Daoy (cell line): ENCODE results near the gene ADSL. TPM values are rescaled to one million over a fixed set of nuclear protein-coding genes. Genes with fewer than 3 reads are reported as not detected.
"Not testable (repeated sequence)": the region's sequence is repeated elsewhere in the genome, so short reads cannot be mapped to it uniquely, and the experiment has no call there.

Experiments
- DNase-seq: peaks from one replicate; pipeline ENCODE4 v3.0.0-alpha.2; 2015; ENCODE audit warnings: low read depth
- total RNA-seq: library from RNA; depleted of rRNA; stranded (reverse); fragments of >200 nt; shearing (Covaris generic); gene quantifications from 2 replicates; pipeline ENCODE4 v1.2.3, GENCODE V29; 2014; rRNA removed

Gene ADSL
- total RNA-seq: 285 and 350 TPM in 2 replicates

GRCh38 chr22:40346185-40347118 is at the start of gene ADSL:
ADSL (plus strand) TSS chr22:40346500; CDS start chr22:40346559, 59 bp downstream.
- peak; percentile 92 for DNase-seq

DNA sequence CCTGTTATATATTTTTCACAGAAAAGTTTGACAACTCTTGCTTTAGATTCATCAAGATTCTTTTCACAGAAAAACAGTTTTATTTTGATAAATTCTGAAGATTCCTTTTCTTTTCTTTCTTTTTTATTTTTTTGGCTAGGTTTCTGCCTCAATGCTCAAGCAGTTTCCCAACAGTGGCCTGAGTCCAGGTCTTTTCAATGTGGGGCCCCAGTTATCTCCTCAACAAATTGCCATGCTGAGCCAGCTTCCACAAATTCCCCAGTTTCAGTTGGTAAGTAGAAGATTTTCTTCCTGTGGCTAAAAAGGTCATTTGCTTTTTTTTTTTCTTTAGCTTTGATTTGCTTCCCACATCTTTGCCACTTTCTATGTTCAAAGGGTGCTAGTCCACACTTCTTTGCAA is 46.0 kb upstream of the ADSL start:
- DNase-seq: no peak

GRCh38 chr22:40300884-40301672 is 45.2 kb upstream of the ADSL start:
- DNase-seq: no peak

DNA sequence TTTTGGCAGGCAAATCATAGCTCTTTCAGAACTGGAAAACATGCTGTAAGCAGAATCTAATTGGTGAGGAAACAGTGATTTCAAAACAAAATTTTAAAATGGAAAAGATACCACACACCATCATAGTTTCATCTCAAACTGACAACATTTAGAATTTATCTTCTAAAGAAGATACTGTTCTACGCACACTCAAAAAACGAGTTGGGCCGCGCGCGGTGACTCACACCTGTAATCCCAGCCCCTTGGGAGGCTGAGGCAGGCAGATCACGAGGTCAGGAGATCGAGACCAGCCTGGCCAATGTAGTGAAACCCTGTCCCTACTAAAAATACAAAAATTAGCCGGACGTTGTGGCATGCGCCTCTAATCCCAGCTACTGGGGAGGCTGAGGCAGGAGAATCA is 44.2 kb upstream of the ADSL start:
- DNase-seq: no peak

- no peak for DNase-seq
Observed at GRCh38 chr22:40305625-40306024, 40.7 kb upstream of the ADSL start.

GRCh38 chr22:40308999-40309573 is 37.2 kb upstream of the ADSL start:
- no peak for DNase-seq

DNA sequence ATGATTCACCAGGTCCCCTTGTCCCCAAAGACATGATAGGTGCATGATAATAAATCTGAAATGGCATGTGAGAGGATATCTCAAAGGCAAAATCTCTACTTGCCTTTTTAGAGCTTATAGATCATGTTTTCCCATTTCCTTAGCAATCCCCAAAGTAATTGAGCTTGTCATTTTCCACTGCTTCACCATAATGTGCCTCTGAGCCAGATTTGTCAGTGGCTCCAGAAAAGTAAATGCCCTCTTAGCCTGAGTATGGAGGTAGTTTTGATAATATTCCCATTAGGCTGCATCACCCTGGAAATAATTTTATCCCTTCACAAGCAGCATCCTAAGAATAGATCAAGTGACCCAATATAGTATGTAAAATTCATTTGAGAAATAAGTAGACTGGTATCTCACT is 36.7 kb upstream of the ADSL start:
- no peak for DNase-seq

DNA sequence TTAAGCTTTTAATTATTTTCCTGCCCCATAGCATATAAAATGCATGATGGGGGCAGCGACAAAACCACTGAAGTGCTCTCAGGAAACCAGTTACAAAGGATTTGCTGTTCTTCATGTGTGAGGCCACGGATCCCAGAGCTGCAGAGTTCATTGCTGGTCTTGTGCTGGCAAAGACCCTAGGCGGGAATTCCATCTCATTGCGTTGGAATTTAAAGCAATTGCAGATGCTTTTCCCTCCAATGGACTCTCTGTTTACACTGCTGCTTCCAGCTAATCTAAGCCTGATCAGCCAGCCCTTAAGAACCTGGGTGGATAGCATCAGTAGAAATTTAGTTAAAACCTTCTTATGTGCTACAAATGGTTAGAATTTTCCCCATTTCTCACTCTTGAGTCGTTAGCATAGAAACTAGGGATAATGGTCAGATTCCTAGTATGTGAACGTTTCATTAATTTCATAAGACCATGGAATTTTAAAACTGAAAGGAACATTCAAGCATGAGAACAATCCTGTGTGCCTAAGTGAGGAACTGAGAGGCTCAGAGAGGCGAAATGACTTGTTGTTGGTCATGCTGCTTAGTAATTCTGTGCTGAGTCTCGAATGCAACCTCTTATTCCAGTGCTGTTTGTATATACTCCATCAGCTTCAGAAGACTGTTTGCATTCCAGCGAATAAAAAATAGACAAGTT is 36.1 kb upstream of the ADSL start:
- peak; percentile 55 for DNase-seq

DNA sequence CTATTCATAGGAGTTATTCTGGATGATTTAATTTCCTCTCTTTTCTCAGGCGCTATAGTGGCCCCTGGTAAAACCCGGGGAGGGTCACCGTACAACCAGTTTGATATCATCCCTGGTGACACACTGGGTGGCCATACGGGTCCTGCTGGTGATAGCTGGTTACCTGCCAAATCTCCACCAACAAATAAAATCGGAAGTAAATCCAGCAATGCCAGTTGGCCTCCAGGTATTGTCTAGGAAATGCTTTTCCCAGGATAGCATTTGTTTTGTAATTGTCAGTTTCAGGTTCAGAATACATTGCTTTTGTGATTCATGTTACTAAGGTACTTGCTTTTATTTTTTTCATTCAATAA is 35.6 kb upstream of the ADSL start:
- DNase-seq: no peak

- DNase-seq: not testable (repeated sequence)
Observed at GRCh38 chr22:40311646-40312045, 34.7 kb upstream of the ADSL start.

GRCh38 chr22:40312050-40312449 is 34.2 kb upstream of the ADSL start:
- DNase-seq: no peak

DNA sequence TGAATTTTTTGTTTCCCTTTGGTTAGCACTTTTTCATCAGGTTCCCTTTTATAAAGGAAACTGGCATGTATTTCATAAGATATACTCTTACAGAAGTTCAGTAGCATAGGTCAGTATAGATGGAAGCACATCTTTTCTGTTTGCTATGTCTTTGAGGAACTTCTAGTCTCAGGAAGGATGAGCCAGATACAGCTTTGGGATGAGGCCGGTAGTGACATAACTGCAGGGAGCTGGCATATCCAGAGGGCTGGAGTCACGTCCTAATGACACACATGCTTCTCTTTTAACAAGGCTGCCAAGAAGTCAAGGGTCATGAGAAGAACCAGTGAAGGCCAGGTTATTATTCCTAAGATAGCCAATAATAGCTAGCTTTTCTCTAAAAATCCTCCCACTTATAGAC is 33.3 kb upstream of the ADSL start:
- no peak for DNase-seq

DNA sequence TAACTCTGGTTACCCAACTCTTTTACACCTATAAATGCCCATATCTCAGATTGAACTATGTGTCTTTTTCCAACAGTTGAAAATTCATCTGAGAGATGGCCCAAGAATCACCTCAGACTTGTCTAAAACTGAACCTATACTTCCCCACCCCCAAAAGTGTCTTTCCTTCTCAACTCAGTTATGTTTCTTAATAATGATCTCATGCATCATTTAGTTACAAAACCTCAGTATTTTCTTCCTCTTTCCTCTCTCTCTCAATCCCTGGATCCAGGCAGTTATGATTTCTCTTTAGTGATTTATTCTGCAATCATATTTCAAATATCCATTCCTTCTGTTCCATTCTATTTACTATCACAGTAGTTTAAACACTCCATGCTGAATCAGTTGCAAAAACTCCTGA is 32.3 kb upstream of the ADSL start:
- no peak for DNase-seq

- no peak for DNase-seq
Observed at GRCh38 chr22:40320687-40321086, 25.6 kb upstream of the ADSL start.

- no peak for DNase-seq
Observed at GRCh38 chr22:40322021-40322420, 24.3 kb upstream of the ADSL start.

DNA sequence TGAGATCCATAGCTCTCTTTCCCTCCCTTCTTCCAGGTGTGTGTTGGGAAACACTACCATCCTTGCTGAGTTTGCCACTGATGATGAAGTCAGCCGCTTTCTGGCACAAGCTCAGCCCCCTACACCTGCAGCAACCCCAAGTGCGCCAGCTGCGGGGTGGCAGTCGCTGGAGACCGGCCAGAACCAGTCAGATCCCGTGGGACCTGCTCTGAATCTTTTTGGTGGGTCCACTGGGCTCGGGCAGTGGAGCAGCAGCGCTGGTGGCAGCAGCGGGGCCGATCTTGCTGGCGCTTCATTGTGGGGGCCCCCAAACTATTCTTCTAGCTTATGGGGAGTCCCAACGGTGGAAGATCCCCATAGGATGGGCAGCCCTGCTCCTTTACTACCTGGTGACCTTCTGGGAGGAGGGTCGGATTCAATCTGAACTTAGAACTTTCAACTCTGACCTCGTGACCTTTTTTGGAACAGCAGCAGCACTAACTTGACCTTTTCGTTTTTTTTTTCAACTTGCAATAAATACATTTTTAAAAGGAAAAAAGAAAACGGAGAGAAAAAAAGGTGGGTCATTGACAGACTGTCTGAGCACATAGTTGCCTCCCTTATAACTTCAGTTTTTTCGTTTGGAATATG is 23.4 kb upstream of the ADSL start:
- no peak for DNase-seq

DNA sequence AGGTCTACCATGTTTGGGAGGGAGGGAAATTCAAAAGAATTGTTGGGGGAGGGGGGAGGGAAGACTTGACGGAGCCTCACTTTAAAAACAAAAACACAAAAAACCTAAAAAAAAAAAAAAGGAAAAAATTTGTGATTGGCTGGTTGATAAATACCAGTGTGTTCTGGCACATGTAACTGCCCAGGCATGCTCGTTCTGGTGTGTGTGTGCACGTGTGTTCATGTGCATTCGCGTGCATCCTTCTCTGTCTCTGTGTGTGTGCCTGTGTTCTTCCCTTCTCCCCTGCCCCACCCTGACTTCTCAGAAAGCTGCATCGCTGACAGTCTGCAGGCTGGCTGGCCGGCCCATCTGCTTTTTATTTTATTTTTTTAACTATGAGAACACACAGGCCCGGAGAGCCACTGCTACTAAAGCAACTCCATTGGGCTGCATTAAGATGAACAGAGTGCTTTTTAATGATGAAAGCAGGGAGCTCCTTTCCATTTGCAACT is 22.6 kb upstream of the ADSL start:
- DNase-seq: no peak

DNA sequence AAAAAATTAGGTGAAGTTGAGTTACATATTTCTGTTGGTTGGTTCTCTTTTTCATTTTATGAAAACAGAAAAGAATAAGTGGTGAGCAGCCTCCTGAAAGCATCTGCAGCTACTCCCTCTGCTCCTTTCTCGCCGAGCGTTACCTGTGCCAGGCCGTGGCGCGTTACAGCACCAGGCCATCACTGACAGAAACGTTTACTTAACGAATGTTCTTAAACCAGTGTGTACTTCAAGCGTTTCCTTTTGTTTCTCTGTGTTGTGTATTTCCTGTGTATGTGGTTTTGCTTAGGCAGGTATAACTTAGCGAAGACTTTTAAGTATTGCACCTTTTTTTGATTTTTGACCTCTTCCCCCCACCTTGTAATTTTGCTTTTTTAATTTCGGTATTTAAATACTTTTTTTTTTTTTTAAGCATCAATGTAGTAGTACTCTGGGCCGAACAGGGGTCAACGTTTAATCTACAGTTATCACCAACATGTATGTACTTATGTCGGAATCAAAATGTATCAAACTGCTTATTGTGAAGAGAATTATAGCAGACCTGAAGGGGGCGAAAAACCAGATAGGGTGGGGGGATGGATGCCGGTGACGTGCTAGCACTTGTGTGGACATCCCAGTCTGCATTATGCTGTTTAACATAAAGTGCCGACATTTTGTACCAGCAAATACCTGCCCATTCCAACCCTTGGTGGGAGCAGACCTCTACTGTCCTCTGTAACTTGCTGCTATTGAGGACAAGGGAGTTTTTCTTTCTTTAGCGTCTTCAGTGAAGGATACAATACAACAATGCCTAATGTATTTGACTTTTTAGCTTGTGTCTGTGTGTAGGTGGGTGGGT is 21.6 kb upstream of the ADSL start:
- no peak for DNase-seq

- DNase-seq: no peak
Observed at GRCh38 chr22:40325315-40325714, 21.0 kb upstream of the ADSL start.
